Measurements from ENCODE around the gene SMIM32.

SMIM32 gene

GRCh38 chr5:136190091-136190720 is 2.8 kb downstream of the SMIM32 start:
- in situ Hi-C loops (cut with MboI; ENCODE audit: low sequenced_read_pairs): no loop called here

- in situ Hi-C loops (cut with MboI; ENCODE audit: low sequenced_read_pairs): no loop called here
These were observed 4.1 kb downstream of the SMIM32 start for GRCh38 chr5:136188859-136189258.

GRCh38 chr5:136186796-136187195 is 6.2 kb downstream of the SMIM32 start:
- in situ Hi-C loops (cut with MboI; ENCODE audit: low sequenced_read_pairs): no loop called here

GRCh38 chr5:136185974-136186665 is 6.8 kb downstream of the SMIM32 start:
- in situ Hi-C loops (cut with MboI; ENCODE audit: low sequenced_read_pairs): no loop called here

- in situ Hi-C loops (cut with MboI; ENCODE audit: low sequenced_read_pairs): no loop called here
These were observed 10.3 kb downstream of the SMIM32 start for GRCh38 chr5:136182618-136183017.

- in situ Hi-C loops (cut with MboI; ENCODE audit: low sequenced_read_pairs): no loop called here
These were observed 18.8 kb downstream of the SMIM32 start for GRCh38 chr5:136174021-136174659.

- in situ Hi-C loops (cut with MboI; ENCODE audit: low sequenced_read_pairs): no loop called here
These were observed 23.7 kb downstream of the SMIM32 start for GRCh38 chr5:136169218-136169617.

- in situ Hi-C loops (cut with MboI; ENCODE audit: low sequenced_read_pairs): no loop called here
These were observed 26.1 kb downstream of the SMIM32 start for GRCh38 chr5:136166909-136167308.

GRCh38 chr5:136164226-136164625 is 28.7 kb downstream of the SMIM32 start:
- in situ Hi-C loops (cut with MboI; ENCODE audit: low sequenced_read_pairs): no loop called here

GRCh38 chr5:136162008-136162407 is 31.0 kb downstream of the SMIM32 start:
- in situ Hi-C loops (cut with MboI; ENCODE audit: low sequenced_read_pairs): no loop called here

GRCh38 chr5:136159457-136159856 is 33.5 kb downstream of the SMIM32 start:
- in situ Hi-C loops (cut with MboI; ENCODE audit: low sequenced_read_pairs): no loop called here

- in situ Hi-C loops (cut with MboI; ENCODE audit: low sequenced_read_pairs): no loop called here
These were observed 35.4 kb downstream of the SMIM32 start for GRCh38 chr5:136157514-136157913.

- in situ Hi-C loops (cut with MboI; ENCODE audit: low sequenced_read_pairs): no loop called here
These were observed 37.2 kb downstream of the SMIM32 start for GRCh38 chr5:136155761-136156160.

- in situ Hi-C loops (cut with MboI; ENCODE audit: low sequenced_read_pairs): no loop called here
These were observed 37.9 kb downstream of the SMIM32 start for GRCh38 chr5:136155078-136155477.

GRCh38 chr5:136153581-136154236 is 39.3 kb downstream of the SMIM32 start:
- in situ Hi-C loops (cut with MboI; ENCODE audit: low sequenced_read_pairs): no loop called here

GRCh38 chr5:136149891-136150290 is 43.1 kb downstream of the SMIM32 start:
- in situ Hi-C loops (cut with MboI; ENCODE audit: low sequenced_read_pairs): no loop called here

GRCh38 chr5:136147632-136148031 is 45.3 kb downstream of the SMIM32 start:
- in situ Hi-C loops (cut with MboI; ENCODE audit: low sequenced_read_pairs): no loop called here

GRCh38 chr5:136146201-136146600 is 46.8 kb downstream of the SMIM32 start:
- in situ Hi-C loops (cut with MboI; ENCODE audit: low sequenced_read_pairs): no loop called here

- in situ Hi-C loops (cut with MboI; ENCODE audit: low sequenced_read_pairs): no loop called here
These were observed 47.9 kb downstream of the SMIM32 start for GRCh38 chr5:136145030-136145429.

- in situ Hi-C loops (cut with MboI; ENCODE audit: low sequenced_read_pairs): no loop called here
These were observed 49.2 kb downstream of the SMIM32 start for GRCh38 chr5:136143763-136144162.

GRCh38 chr5:136143312-136143711 is 49.6 kb downstream of the SMIM32 start:
- in situ Hi-C loops (cut with MboI; ENCODE audit: low sequenced_read_pairs): no loop called here

GRCh38 chr5:136141561-136141960 is 51.4 kb downstream of the SMIM32 start:
- in situ Hi-C loops (cut with MboI; ENCODE audit: low sequenced_read_pairs): no loop called here

Measured in hTERT RPE-1 (cell line).